ENCODE measurements around the gene TMEM115. TPM values are rescaled to one million over a fixed set of nuclear protein-coding genes. Genes with fewer than 3 reads are reported as not detected.

Gene TMEM115
- total and polyA plus RNA-seq, 2 of the 13 experiments (the other 11 are each of a cell fraction or from before 2014, with no cell fraction given), result 22.1 to 30.7 TPM

DNA sequence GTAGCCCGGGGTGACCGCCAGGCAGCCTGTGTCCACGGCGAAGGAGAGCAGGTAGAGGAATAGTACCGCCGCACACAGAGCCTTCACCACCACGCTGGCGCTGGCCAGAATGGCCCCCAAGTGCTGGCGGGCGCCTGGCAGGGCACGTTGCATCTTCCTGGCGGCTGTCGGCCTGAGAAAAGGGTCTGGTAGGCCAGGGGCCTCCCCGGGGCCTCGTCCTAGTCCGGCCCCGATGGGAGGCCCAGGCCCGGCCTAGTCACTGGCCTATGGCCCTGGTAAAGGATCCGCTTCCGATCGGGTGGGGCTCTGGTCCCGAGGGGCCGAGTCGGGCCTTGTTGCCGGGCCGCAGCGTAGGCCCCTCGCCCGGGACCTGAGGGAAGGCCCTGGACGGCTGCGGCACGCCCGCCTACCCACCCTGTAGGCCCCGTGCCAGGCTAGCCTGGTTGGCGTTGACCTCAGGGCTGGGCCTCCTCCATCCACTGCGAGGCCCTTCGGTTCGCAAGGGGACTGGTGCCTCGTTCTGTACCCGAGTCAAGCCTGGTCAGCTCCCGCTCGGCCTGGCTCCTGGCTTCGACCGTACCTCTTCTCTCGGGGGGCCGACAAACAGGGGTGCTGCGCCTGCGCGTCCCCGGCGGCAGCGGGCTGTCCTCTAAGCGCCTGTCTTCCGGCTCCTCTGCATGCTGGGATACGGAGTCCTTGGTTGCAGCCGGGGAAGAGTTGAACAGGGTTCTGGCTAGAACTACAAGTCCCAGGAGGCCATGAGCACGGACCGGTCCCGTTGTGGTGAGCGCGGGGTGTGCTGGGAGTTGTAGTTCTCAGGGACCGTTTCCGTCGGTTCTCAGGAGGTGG is at the start of gene TMEM115 (continued):
- TF ChIP-seq, protein P1, sequence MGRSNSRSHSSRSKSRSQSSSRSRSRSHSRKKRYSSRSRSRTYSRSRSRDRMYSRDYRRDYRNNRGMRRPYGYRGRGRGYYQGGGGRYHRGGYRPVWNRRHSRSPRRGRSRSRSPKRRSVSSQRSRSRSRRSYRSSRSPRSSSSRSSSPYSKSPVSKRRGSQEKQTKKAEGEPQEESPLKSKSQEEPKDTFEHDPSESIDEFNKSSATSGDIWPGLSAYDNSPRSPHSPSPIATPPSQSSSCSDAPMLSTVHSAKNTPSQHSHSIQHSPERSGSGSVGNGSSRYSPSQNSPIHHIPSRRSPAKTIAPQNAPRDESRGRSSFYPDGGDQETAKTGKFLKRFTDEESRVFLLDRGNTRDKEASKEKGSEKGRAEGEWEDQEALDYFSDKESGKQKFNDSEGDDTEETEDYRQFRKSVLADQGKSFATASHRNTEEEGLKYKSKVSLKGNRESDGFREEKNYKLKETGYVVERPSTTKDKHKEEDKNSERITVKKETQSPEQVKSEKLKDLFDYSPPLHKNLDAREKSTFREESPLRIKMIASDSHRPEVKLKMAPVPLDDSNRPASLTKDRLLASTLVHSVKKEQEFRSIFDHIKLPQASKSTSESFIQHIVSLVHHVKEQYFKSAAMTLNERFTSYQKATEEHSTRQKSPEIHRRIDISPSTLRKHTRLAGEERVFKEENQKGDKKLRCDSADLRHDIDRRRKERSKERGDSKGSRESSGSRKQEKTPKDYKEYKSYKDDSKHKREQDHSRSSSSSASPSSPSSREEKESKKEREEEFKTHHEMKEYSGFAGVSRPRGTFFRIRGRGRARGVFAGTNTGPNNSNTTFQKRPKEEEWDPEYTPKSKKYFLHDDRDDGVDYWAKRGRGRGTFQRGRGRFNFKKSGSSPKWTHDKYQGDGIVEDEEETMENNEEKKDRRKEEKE (IDR thresholded peaks at IDR 0.05), result no peak
- no peak for TF ChIP-seq ZNF780A (CRISPR knock-in tag; IDR thresholded peaks at IDR 0.05)
- TF ChIP-seq, protein P2, sequence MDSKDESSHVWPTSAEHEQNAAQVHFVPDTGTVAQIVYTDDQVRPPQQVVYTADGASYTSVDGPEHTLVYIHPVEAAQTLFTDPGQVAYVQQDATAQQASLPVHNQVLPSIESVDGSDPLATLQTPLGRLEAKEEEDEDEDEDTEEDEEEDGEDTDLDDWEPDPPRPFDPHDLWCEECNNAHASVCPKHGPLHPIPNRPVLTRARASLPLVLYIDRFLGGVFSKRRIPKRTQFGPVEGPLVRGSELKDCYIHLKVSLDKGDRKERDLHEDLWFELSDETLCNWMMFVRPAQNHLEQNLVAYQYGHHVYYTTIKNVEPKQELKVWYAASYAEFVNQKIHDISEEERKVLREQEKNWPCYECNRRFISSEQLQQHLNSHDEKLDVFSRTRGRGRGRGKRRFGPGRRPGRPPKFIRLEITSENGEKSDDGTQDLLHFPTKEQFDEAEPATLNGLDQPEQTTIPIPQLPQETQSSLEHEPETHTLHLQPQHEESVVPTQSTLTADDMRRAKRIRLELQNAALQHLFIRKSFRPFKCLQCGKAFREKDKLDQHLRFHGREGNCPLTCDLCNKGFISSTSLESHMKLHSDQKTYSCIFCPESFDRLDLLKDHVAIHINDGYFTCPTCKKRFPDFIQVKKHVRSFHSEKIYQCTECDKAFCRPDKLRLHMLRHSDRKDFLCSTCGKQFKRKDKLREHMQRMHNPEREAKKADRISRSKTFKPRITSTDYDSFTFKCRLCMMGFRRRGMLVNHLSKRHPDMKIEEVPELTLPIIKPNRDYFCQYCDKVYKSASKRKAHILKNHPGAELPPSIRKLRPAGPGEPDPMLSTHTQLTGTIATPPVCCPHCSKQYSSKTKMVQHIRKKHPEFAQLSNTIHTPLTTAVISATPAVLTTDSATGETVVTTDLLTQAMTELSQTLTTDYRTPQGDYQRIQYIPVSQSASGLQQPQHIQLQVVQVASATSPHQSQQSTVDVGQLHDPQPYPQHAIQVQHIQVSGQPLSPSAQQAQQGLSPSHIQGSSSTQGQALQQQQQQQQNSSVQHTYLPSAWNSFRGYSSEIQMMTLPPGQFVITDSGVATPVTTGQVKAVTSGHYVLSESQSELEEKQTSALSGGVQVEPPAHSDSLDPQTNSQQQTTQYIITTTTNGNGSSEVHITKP (CRISPR knock-in tag; IDR thresholded peaks at IDR 0.05; ENCODE audit: low read depth), result peak; percentile 88
- TF ChIP-seq, protein P3, sequence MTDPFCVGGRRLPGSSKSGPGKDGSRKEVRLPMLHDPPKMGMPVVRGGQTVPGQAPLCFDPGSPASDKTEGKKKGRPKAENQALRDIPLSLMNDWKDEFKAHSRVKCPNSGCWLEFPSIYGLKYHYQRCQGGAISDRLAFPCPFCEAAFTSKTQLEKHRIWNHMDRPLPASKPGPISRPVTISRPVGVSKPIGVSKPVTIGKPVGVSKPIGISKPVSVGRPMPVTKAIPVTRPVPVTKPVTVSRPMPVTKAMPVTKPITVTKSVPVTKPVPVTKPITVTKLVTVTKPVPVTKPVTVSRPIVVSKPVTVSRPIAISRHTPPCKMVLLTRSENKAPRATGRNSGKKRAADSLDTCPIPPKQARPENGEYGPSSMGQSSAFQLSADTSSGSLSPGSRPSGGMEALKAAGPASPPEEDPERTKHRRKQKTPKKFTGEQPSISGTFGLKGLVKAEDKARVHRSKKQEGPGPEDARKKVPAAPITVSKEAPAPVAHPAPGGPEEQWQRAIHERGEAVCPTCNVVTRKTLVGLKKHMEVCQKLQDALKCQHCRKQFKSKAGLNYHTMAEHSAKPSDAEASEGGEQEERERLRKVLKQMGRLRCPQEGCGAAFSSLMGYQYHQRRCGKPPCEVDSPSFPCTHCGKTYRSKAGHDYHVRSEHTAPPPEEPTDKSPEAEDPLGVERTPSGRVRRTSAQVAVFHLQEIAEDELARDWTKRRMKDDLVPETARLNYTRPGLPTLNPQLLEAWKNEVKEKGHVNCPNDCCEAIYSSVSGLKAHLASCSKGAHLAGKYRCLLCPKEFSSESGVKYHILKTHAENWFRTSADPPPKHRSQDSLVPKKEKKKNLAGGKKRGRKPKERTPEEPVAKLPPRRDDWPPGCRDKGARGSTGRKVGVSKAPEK (CRISPR knock-in tag; IDR thresholded peaks at IDR 0.05; ENCODE audit: borderline replicate concordance), result no peak
- TF ChIP-seq, protein P4, sequence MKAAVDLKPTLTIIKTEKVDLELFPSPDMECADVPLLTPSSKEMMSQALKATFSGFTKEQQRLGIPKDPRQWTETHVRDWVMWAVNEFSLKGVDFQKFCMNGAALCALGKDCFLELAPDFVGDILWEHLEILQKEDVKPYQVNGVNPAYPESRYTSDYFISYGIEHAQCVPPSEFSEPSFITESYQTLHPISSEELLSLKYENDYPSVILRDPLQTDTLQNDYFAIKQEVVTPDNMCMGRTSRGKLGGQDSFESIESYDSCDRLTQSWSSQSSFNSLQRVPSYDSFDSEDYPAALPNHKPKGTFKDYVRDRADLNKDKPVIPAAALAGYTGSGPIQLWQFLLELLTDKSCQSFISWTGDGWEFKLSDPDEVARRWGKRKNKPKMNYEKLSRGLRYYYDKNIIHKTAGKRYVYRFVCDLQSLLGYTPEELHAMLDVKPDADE (CRISPR knock-in tag; IDR thresholded peaks at IDR 0.05), result no peak
- TF ChIP-seq, protein P5, sequence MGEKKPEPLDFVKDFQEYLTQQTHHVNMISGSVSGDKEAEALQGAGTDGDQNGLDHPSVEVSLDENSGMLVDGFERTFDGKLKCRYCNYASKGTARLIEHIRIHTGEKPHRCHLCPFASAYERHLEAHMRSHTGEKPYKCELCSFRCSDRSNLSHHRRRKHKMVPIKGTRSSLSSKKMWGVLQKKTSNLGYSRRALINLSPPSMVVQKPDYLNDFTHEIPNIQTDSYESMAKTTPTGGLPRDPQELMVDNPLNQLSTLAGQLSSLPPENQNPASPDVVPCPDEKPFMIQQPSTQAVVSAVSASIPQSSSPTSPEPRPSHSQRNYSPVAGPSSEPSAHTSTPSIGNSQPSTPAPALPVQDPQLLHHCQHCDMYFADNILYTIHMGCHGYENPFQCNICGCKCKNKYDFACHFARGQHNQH (CRISPR knock-in tag; IDR thresholded peaks at IDR 0.05), result peak; percentile 80
- TF ChIP-seq, protein P6, sequence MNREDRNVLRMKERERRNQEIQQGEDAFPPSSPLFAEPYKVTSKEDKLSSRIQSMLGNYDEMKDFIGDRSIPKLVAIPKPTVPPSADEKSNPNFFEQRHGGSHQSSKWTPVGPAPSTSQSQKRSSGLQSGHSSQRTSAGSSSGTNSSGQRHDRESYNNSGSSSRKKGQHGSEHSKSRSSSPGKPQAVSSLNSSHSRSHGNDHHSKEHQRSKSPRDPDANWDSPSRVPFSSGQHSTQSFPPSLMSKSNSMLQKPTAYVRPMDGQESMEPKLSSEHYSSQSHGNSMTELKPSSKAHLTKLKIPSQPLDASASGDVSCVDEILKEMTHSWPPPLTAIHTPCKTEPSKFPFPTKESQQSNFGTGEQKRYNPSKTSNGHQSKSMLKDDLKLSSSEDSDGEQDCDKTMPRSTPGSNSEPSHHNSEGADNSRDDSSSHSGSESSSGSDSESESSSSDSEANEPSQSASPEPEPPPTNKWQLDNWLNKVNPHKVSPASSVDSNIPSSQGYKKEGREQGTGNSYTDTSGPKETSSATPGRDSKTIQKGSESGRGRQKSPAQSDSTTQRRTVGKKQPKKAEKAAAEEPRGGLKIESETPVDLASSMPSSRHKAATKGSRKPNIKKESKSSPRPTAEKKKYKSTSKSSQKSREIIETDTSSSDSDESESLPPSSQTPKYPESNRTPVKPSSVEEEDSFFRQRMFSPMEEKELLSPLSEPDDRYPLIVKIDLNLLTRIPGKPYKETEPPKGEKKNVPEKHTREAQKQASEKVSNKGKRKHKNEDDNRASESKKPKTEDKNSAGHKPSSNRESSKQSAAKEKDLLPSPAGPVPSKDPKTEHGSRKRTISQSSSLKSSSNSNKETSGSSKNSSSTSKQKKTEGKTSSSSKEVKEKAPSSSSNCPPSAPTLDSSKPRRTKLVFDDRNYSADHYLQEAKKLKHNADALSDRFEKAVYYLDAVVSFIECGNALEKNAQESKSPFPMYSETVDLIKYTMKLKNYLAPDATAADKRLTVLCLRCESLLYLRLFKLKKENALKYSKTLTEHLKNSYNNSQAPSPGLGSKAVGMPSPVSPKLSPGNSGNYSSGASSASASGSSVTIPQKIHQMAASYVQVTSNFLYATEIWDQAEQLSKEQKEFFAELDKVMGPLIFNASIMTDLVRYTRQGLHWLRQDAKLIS (CRISPR knock-in tag; IDR thresholded peaks at IDR 0.05), result 0 out of 2 replicates have a peak, but pooled peaks have one; percentile 63
- no peak for TF ChIP-seq MTF2 (CRISPR knock-in tag; IDR thresholded peaks at IDR 0.05; ENCODE audit: borderline replicate concordance)
- TF ChIP-seq ZC3H13 (CRISPR knock-in tag; IDR thresholded peaks at IDR 0.05), result no peak
- peak; percentile 87; the same call in 1 of the 2 replicates for TF ChIP-seq ZNF552 (CRISPR knock-in tag; IDR thresholded peaks at IDR 0.05; ENCODE audit: borderline replicate concordance)

Measured in HepG2 (cell line).